ENCODE measurements around the gene IP6K2.

DNA sequence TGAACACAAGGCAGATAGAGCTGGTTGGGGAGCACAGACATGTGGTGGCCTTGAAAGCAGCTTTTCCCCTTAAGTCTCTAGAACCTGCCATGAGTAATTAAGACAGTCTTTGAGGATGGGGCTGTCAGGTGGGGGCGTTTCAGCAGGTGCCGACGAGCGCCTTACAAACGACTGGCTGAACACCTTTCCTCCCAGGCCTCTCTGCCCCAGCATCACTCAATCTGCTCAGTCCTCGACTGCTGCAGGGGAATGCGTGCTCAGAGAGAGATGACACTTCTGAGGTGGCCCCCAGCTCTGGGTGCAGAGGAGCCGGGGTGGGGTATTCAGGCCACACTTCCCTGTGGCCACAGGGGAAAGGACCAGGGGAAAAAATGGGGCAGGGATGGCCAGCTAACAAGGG is 23.2 kb downstream of the IP6K2 start:
- TF ChIP-seq POLR2A (IDR thresholded peaks at IDR 0.05; ENCODE audit: low read length) = no peak
- TF ChIP-seq GATA1 (IDR thresholded peaks at IDR 0.05; ENCODE audit: low read depth, low read length) = no peak

Measured in erythroblast (primary cell).